Subcutaneous adipose tissue (tissue), 4 donors: ENCODE measurements around the gene SEMA3C. TPM values are rescaled to one million over a fixed set of nuclear protein-coding genes. Genes with fewer than 3 reads are reported as not detected.

ENCODE experiments used
- CTCF ChIP-seq: fragments of 450-650 bp; IDR thresholded peaks from one replicate; pipeline ENCODE4 v1.5.1; 2016; ENCODE audit warnings: low read depth, mild to moderate bottlenecking, control low read depth, antibody characterized with exemption, moderate library complexity
- total RNA-seq, 4 donors: library from RNA; depleted of rRNA; stranded (reverse); fragments of >200 nt; gene quantifications; one replicate each; pipeline ENCODE4 v1.1.0, GENCODE V29; 2016

The SEMA3C gene
- total RNA-seq, 4 donors from 2014 or later: 57.3 to 174 (median 96.9) TPM

GRCh38 chr7:80748363-80749042, 170.3 kb downstream of the SEMA3C start:
- no peak for TF ChIP-seq CTCF

- no peak for TF ChIP-seq CTCF
Observed at GRCh38 chr7:80740778-80741545, 177.9 kb downstream of the SEMA3C start.

- TF ChIP-seq CTCF: no peak
Observed at GRCh38 chr7:80736371-80737125, 182.3 kb downstream of the SEMA3C start.

GRCh38 chr7:80735330-80735729, 183.5 kb downstream of the SEMA3C start:
- TF ChIP-seq CTCF: no peak

GRCh38 chr7:80734011-80734410, 184.8 kb downstream of the SEMA3C start:
- no peak for TF ChIP-seq CTCF

GRCh38 chr7:80733333-80733915, 185.4 kb downstream of the SEMA3C start:
- no peak for TF ChIP-seq CTCF

GRCh38 chr7:80732630-80733029, 186.2 kb downstream of the SEMA3C start:
- no peak for TF ChIP-seq CTCF
